GM12878 (cell line): ENCODE measurements around the gene POU5F1. TPM values are rescaled to one million over a fixed set of nuclear protein-coding genes. Genes with fewer than 3 reads are reported as not detected.

Source experiments
- ATAC-seq: fragments of 200-7000 bp; cut with Tn5 transposase; 3 replicates; pipeline ENCODE4 v1.9.1; 2020; ENCODE audit warnings: mild to moderate bottlenecking, moderate library complexity
- BruUV-seq: library from RNA; stranded (reverse); fragments of 400-500 nt; replicated peaks from 2 replicates; lab custom pipeline; 2021; lab: Mats Ljungman, UMichigan
- CTCF ChIA-PET: fragments of 300-600 bp; sonication (Branson Sonifier 250); formaldehyde crosslinking; extraction: SDS; loops from one replicate; lab custom pipeline; 2021; ENCODE audit warnings: inconsistent platforms; lab: Yijun Ruan, JAX
- POLR2A ChIA-PET: fragments of 350-600 bp; formaldehyde crosslinking; extraction: SDS; loops from one replicate; lab custom pipeline; 2021; ENCODE audit warnings: inconsistent platforms; lab: Charles Lee
- RAD21 ChIA-PET: fragments of 300-600 bp; sonication (Branson Sonifier 250); formaldehyde crosslinking; loops from one replicate; lab custom pipeline; 2023; ENCODE audit warnings: antibody characterized with exemption; ENCODE audit not compliant: unreplicated experiment; lab: Charles Lee
- SMC1A ChIA-PET: fragments of 300-600 bp; sonication (Branson Sonifier 250); formaldehyde crosslinking; loops from one replicate; lab custom pipeline; 2023; ENCODE audit not compliant: unreplicated experiment, uncharacterized antibody; lab: Charles Lee
- DNase-seq: peaks from one replicate; pipeline ENCODE4 v3.0.0-alpha.2; 2011; ENCODE audit warnings: low read depth, low spot score
- FAIRE-seq: peaks from 3 replicates; lab custom pipeline; 2011; peaks lifted over from hg19 to GRCh38; lab: Jason Lieb, UNC
- H2AFZ ChIP-seq: 2 replicates; pipeline ENCODE4 v1.6.0; 2011; ENCODE audit warnings: low read depth, low read length, control low read depth; ENCODE audit not compliant: control insufficient read depth
- H3K27ac ChIP-seq: 2 replicates; pipeline ENCODE4 v1.5.1; 2011; ENCODE audit warnings: control low read depth; ENCODE audit not compliant: control insufficient read depth, insufficient read depth
- H3K27me3 ChIP-seq, 2 experiments: replicated peaks in 1 of 2; 2 replicates each; pipeline versions ENCODE4 v1.6.0 to v1.6.1; 2011; ENCODE audit warnings: low read length in 1 of 2; ENCODE audit not compliant: control insufficient read depth in 2 of 2, insufficient read depth in 2 of 2
- H3K36me3 ChIP-seq, 2 experiments: 2 replicates each; pipeline ENCODE4 v1.5.1; 2011; ENCODE audit warnings: low read length in 1 of 2; ENCODE audit not compliant: control insufficient read depth in 2 of 2, insufficient read depth in 2 of 2
- H3K4me1 ChIP-seq: 2 replicates; pipeline ENCODE4 v1.6.1; 2011; ENCODE audit warnings: mild to moderate bottlenecking, low read length, moderate library complexity, mixed read lengths; ENCODE audit not compliant: control insufficient read depth, insufficient read depth
- H3K4me2 ChIP-seq: 2 replicates; pipeline ENCODE4 v1.6.0; 2011; ENCODE audit warnings: control low read depth; ENCODE audit not compliant: control insufficient read depth, insufficient read depth
- H3K4me3 ChIP-seq: fragments of 200-600 bp; sonication (generic); 2 replicates; pipeline ENCODE4 v1.5.1; 2016
- H3K79me2 ChIP-seq: 2 replicates; pipeline ENCODE4 v1.6.0; 2011; ENCODE audit warnings: low read length; ENCODE audit not compliant: control insufficient read depth, insufficient read depth
- H3K9ac ChIP-seq: 2 replicates; pipeline ENCODE4 v1.8.0; 2011; ENCODE audit warnings: low read length, control low read depth, mixed read lengths; ENCODE audit not compliant: control insufficient read depth, insufficient read depth
- H3K9me3 ChIP-seq: replicated peaks from 3 replicates; pipeline ENCODE4 v1.5.1; 2011; ENCODE audit warnings: mild to moderate bottlenecking, low read length; ENCODE audit not compliant: control insufficient read depth, insufficient read depth
- H4K20me1 ChIP-seq: 2 replicates; pipeline ENCODE4 v1.6.0; 2011; ENCODE audit not compliant: control insufficient read depth, insufficient read depth
- NFYB ChIP-seq: IDR thresholded peaks from 2 replicates; pipeline ENCODE4 v1.6.1; 2011; ENCODE audit warnings: low read depth, mild to moderate bottlenecking, low read length, improper control_type of control experiment, moderate library complexity; ENCODE audit not compliant: insufficient read depth
- USF1 ChIP-seq: IDR thresholded peaks from 2 replicates; pipeline ENCODE4 v1.6.1; 2011; ENCODE audit warnings: borderline replicate concordance, low read depth, mild to moderate bottlenecking, moderate library complexity, mixed read lengths, low read length; ENCODE audit not compliant: insufficient read depth; ENCODE audit errors: extremely low read length
- WGBS: methylation state at CpG from one replicate; pipeline ENCODE4 v1.1.6; 2016; ENCODE audit warnings: low lambda C conversion rate; ENCODE audit not compliant: insufficient replicate concordance, insufficient coverage; ENCODE audit errors: missing lambda C conversion rate; 5-methylcytosine and 5-hydroxymethylcytosine counted together
- in situ Hi-C: fragments of 300-500 bp; cut with MboI; formaldehyde crosslinking; loops from 9 replicates; pipeline ENCODE4 v1.14.3; 2018; ENCODE audit warnings: mixed read lengths
- intact Hi-C: fragments of 100-400 bp; cut with micrococcal nuclease; formaldehyde crosslinking; loops from one replicate; pipeline ENCODE4 v1.14.2; 2022; ENCODE audit not compliant: unreplicated experiment
- polyA plus RNA-seq, 11 experiments: library from polyadenylated mRNA; depleted of rRNA in 4 of 11; unstranded in 6 of 11; stranded (reverse) in 5 of 11; fragments of >200 nt; fragmentation: Nextera tagmentation in 4 of 11; fragmentation: Illumina TruSeq in 1 of 11; extraction: Ambion mirVana in 4 of 11; extraction: Trizol in 1 of 11; gene quantifications; 1 replicate in 1 of 11; 2 replicates in 10 of 11; pipeline versions ENCODE4 v1.2.1 to v1.2.3, GENCODE V29; 2011 to 2016; ENCODE audit warnings: inconsistent platforms in 2 of 11, missing spikeins in 2 of 11, low read depth in 1 of 11
- total RNA-seq, 4 experiments: library from RNA; depleted of rRNA in 3 of 4; stranded (reverse); fragments of >200 nt in 3 of 4; fragmentation: Illumina TruSeq in 1 of 4; extraction: Trizol in 1 of 4; gene quantifications; 2 replicates each; pipeline versions ENCODE4 v1.2.1 to v1.2.3, GENCODE V29; 2013 to 2021
- TF ChIP-seq, protein P1 (sequence below): fragments of 450-650 bp; IDR thresholded peaks from 2 replicates; pipeline ENCODE4 v1.6.1; 2014; ENCODE audit warnings: mild to moderate bottlenecking

Gene POU5F1
- total and polyA plus RNA-seq, 10 of the 15 experiments (the other 5 are each of a cell fraction or from before 2014, with no cell fraction given), result 1.4 to 5.5 (median 3.2) TPM

DNA sequence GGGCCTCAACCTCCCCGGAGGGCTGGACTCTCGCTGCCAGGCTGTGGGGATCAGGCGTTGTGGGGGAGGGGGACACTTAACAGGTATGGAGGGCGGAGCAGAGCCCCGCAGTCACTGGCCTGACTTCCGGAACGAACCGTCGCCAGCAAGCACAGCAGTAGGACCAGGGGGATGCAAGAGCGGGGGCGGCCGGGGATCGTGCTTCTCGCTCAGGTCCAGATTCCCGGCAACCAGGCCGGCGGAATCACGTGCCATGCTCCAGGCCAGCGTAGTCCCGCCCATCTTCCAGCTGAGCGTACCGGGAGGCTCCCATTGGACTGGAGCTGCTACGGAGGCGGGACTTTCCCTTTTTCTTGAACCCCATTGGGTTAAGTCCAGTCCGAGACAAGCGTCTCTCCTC is 10.0 kb upstream of the POU5F1 start:
- intact Hi-C loops, result no loop called here
- RAD21 ChIA-PET, result no interaction called here

More for the DNA sequence above, 10.0 kb upstream of the POU5F1 start:
- no peak for ATAC-seq
- Histone ChIP-seq H3K4me1 (peaks cover 14% of the 10 kb centered on the region), H3K4me2 (no peak overlapping the region), H3K36me3 (0 out of 4 replicates have a peak, but pooled peaks cover 0 to 2% of the 10 kb centered on the region in 2 experiments), H3K9ac (no peak overlapping the region), H3K27ac (no peak overlapping the region), H3K9me3 (no peaks in the 10 kb centered on the region), H3K4me3 (no peak overlapping the region), H3K79me2 (no peaks in the 10 kb centered on the region; the same call in none of the 2 replicates), H2AFZ (no peak overlapping the region), H4K20me1 (no peaks in the 10 kb centered on the region), H3K27me3 (no peaks in the 10 kb centered on the region)
- ChIA-PET POLR2A (no interaction called here), CTCF (interaction anchor here (1.0 kb wide), 1 partner anchor 22 kb away, joined by 3 read pairs; the partner anchor contains the start of gene TCF19), SMC1A (interaction anchor here (1.2 kb wide), 1 partner anchor 12 kb away, joined by 3 read pairs; no protein-coding TSS in a partner anchor)
- DNase-seq, result no peak
- in situ Hi-C loops, result no loop called here
- no TSS peak for BruUV-seq
- TF ChIP-seq USF1, result peak; percentile 5
- peak; percentile 43; the same call in 1 of the 2 replicates for TF ChIP-seq NFYB
- TF ChIP-seq, protein P1, sequence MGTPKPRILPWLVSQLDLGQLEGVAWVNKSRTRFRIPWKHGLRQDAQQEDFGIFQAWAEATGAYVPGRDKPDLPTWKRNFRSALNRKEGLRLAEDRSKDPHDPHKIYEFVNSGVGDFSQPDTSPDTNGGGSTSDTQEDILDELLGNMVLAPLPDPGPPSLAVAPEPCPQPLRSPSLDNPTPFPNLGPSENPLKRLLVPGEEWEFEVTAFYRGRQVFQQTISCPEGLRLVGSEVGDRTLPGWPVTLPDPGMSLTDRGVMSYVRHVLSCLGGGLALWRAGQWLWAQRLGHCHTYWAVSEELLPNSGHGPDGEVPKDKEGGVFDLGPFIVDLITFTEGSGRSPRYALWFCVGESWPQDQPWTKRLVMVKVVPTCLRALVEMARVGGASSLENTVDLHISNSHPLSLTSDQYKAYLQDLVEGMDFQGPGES, result no peak
- no peak for FAIRE-seq
- WGBS, result 55% methylated on average over 13 of the region's 26 CpGs
